HL-60 (cell line): Measurements from ENCODE around the gene GNAT2.

Source experiments
- DNase-seq, 2 experiments: peaks; one replicate each; pipeline ENCODE4 v3.0.0-alpha.2; 2010 to 2020; ENCODE audit warnings: low read depth in 1 of 2, low spot score in 1 of 2
- H3K27ac ChIP-seq: fragments of 250-450 bp; sonication (Bioruptor Pico); replicated peaks from 2 replicates; pipeline ENCODE4 v1.5.1; 2020; ENCODE audit warnings: mild to moderate bottlenecking, moderate library complexity
- H3K27me3 ChIP-seq: fragments of 250-450 bp; sonication (Bioruptor Pico); 2 replicates; pipeline ENCODE4 v1.5.1; 2021; ENCODE audit warnings: mild to moderate bottlenecking, moderate library complexity; ENCODE audit not compliant: insufficient read depth, poor library complexity, severe bottlenecking
- H3K4me3 ChIP-seq: replicated peaks from 2 replicates; pipeline ENCODE4 v1.5.1; 2011; ENCODE audit warnings: mild to moderate bottlenecking, control low read depth, low read length; ENCODE audit not compliant: insufficient read depth
- GABPA ChIP-seq: IDR thresholded peaks from 2 replicates; pipeline ENCODE4 v1.6.1; 2012; ENCODE audit warnings: low read depth
- POLR2AphosphoS5 ChIP-seq: IDR thresholded peaks from 2 replicates; pipeline ENCODE4 v1.6.1; 2012; ENCODE audit warnings: low read depth
- SPI1 ChIP-seq: IDR thresholded peaks from 2 replicates; pipeline ENCODE4 v1.6.1; 2012; ENCODE audit warnings: low read depth, mild to moderate bottlenecking, borderline replicate concordance
- TF ChIP-seq, protein P1 (sequence below): IDR thresholded peaks from 2 replicates; pipeline ENCODE4 v1.6.1; 2012; ENCODE audit warnings: low read depth; ENCODE audit not compliant: insufficient replicate concordance
- TF ChIP-seq, protein P2 (sequence below): IDR thresholded peaks from one replicate; pipeline ENCODE4 v1.5.1; 2011; ENCODE audit warnings: low read length, control low read depth, inconsistent platforms; ENCODE audit not compliant: insufficient read depth

Gene GNAT2

DNA sequence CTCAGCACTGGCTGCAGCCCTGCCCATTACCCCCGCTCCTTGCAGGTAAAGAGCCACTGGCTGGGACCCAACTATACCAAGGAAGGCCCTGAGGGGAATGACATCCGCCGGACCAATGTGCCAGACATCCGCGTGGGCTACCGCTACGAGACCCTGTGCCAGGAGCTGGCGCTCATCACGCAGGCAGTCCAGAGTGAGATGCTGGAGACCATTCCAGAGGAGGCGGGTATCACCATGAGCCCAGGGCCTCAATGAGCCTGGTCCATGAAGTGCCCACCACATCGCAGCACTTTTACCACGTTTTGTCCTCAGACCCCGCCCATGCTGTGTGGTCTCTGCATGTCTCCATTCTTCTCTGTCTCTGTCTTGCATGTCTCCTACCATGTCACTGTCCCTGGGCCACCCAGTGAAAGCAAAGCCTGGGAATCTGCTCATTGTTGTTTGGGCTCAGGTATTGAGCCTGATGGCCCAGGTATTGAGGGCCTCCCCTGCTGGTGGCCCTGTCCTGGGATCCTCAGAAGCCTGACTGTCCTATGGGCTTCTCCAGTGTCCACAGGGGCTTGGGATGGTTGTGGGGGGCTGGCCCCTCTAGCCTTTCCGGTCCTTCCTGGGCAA is 11.6 kb upstream of the GNAT2 start:
- TF ChIP-seq, protein P1, sequence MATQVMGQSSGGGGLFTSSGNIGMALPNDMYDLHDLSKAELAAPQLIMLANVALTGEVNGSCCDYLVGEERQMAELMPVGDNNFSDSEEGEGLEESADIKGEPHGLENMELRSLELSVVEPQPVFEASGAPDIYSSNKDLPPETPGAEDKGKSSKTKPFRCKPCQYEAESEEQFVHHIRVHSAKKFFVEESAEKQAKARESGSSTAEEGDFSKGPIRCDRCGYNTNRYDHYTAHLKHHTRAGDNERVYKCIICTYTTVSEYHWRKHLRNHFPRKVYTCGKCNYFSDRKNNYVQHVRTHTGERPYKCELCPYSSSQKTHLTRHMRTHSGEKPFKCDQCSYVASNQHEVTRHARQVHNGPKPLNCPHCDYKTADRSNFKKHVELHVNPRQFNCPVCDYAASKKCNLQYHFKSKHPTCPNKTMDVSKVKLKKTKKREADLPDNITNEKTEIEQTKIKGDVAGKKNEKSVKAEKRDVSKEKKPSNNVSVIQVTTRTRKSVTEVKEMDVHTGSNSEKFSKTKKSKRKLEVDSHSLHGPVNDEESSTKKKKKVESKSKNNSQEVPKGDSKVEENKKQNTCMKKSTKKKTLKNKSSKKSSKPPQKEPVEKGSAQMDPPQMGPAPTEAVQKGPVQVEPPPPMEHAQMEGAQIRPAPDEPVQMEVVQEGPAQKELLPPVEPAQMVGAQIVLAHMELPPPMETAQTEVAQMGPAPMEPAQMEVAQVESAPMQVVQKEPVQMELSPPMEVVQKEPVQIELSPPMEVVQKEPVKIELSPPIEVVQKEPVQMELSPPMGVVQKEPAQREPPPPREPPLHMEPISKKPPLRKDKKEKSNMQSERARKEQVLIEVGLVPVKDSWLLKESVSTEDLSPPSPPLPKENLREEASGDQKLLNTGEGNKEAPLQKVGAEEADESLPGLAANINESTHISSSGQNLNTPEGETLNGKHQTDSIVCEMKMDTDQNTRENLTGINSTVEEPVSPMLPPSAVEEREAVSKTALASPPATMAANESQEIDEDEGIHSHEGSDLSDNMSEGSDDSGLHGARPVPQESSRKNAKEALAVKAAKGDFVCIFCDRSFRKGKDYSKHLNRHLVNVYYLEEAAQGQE = no peak
- TF ChIP-seq GABPA = no peak
- TF ChIP-seq SPI1 = no peak
- TF ChIP-seq, protein P2, sequence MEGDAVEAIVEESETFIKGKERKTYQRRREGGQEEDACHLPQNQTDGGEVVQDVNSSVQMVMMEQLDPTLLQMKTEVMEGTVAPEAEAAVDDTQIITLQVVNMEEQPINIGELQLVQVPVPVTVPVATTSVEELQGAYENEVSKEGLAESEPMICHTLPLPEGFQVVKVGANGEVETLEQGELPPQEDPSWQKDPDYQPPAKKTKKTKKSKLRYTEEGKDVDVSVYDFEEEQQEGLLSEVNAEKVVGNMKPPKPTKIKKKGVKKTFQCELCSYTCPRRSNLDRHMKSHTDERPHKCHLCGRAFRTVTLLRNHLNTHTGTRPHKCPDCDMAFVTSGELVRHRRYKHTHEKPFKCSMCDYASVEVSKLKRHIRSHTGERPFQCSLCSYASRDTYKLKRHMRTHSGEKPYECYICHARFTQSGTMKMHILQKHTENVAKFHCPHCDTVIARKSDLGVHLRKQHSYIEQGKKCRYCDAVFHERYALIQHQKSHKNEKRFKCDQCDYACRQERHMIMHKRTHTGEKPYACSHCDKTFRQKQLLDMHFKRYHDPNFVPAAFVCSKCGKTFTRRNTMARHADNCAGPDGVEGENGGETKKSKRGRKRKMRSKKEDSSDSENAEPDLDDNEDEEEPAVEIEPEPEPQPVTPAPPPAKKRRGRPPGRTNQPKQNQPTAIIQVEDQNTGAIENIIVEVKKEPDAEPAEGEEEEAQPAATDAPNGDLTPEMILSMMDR = no peak
- TF ChIP-seq POLR2AphosphoS5 = no peak
- Histone ChIP-seq H3K27ac (no peak overlapping the region), H3K27me3 (no peaks in the 10 kb centered on the region), H3K4me3 (no peak overlapping the region)
- no peak for DNase-seq

DNA sequence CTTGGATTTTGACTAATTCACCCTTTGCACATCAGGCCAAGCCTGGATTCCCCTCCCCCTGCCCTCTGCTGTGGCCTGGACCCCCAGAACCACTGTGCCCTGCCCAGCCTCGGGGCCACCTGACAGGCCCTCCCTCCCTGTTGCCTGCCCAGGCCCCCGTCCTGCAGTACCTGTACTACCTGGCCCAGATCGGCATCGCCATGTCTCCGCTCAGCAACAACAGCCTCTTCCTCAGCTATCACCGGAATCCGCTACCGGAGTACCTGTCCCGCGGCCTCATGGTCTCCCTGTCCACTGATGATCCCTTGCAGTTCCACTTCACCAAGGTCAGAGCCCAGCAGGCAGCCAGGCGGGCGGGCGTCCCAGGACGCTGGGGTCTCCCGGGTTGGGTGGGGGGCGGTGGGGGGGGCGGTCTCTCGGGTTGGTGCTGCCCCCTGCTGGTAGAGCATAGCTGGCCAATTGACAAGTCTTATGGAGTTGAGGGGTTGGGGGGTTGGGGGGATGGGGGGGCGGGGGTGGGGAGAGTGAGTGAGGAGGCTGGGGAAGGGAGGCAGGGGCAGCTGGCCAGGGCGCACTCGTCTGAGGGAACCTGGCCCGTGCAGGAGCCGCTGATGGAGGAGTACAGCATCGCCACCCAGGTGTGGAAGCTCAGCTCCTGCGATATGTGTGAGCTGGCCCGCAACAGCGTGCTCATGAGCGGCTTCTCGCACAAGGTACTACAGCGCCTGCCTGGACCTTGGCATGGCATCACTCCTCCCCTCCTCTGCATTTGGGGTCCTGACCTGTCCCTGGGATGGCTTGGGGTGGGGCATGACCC is 10.9 kb upstream of the GNAT2 start:
- no peak for DNase-seq
- Histone ChIP-seq H3K4me3 (no peak overlapping the region), H3K27me3 (no peaks in the 10 kb centered on the region), H3K27ac (no peak overlapping the region)
- TF ChIP-seq GABPA (no peak), SPI1 (no peak), POLR2AphosphoS5 (no peak)
- TF ChIP-seq, protein P2 = no peak
- TF ChIP-seq, protein P1 = no peak

DNA sequence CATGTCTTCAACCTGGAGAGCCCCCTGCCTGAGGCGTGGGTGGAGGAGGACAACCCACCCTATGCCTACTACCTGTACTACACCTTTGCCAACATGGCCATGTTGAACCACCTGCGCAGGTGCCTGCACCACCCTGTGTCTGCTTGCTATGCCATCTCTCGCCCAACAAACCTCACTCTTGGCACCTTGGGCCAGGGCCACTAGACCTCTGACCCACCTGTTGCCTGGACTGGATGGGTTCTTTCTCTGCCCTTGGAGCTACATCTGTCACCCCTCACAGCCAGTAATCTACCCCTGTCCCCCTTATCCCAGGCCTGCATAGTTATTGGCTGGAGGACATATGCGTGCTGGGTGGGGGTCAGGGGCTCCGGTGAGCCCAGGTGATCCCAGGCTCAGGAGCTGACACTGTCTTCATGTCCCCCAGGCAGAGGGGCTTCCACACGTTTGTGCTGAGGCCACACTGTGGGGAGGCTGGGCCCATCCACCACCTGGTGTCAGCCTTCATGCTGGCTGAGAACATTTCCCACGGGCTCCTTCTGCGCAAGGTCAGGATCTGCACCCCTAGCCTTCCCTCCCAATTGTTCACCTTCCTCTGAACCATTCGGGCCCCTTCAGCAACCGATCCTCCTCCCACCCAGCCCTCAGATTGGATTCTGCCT is 10.1 kb upstream of the GNAT2 start:
- Histone ChIP-seq H3K27ac (no peak overlapping the region), H3K27me3 (no peaks in the 10 kb centered on the region)
- DNase-seq = no peak

More for the DNA sequence above, 10.1 kb upstream of the GNAT2 start:
- H3K4me3 ChIP-seq = no peak overlapping the region
- TF ChIP-seq POLR2AphosphoS5 (no peak), GABPA (no peak), SPI1 (no peak)
- TF ChIP-seq, protein P2 = no peak
- TF ChIP-seq, protein P1 = no peak
